Ascending aorta (tissue), 2 donors: ENCODE measurements around the gene RNF220. TPM values are rescaled to one million over a fixed set of nuclear protein-coding genes. Genes with fewer than 3 reads are reported as not detected.

Experiments
- DNase-seq, 2 donors: peaks; one replicate each; pipeline ENCODE4 v3.0.0-alpha.2; 2019; ENCODE audit warnings: low spot score in 2 of 2
- H3K27ac ChIP-seq, 2 donors: fragments of 200-600 bp; sonication (generic); one replicate each; pipeline ENCODE4 v1.5.1; 2016 to 2017; ENCODE audit warnings: mild to moderate bottlenecking in 1 of 2
- H3K27me3 ChIP-seq: fragments of 200-600 bp; sonication (generic); one replicate; pipeline ENCODE4 v1.5.1; 2017
- H3K36me3 ChIP-seq, 2 donors: fragments of 200-600 bp; sonication (generic); one replicate each; pipeline ENCODE4 v1.5.1; 2016
- H3K4me1 ChIP-seq, 2 donors: fragments of 200-600 bp; sonication (generic); one replicate each; pipeline ENCODE4 v1.5.1; 2016 to 2017; ENCODE audit warnings: mild to moderate bottlenecking in 1 of 2
- H3K4me3 ChIP-seq, 2 donors: fragments of 200-600 bp; sonication (generic); one replicate each; pipeline ENCODE4 v1.5.1; 2016 to 2017; ENCODE audit warnings: mild to moderate bottlenecking in 1 of 2
- H3K9me3 ChIP-seq, 2 donors: fragments of 200-600 bp; sonication (generic); one replicate each; pipeline ENCODE4 v1.5.1; 2016
- intact Hi-C: fragments of 100-400 bp; cut with DNase I; formaldehyde crosslinking; loops from one replicate; pipeline ENCODE4 v1.15.1; 2023
- total RNA-seq: library from RNA; depleted of rRNA; stranded (reverse); fragments of >200 nt; gene quantifications from one replicate; pipeline ENCODE4 v1.1.0, GENCODE V29; 2016
- TF ChIP-seq, protein P1 (sequence below), 3 experiments: fragments of 200-600 bp in 2 of 3; fragments of 450-650 bp in 1 of 3; sonication (generic) in 2 of 3; IDR thresholded peaks; one replicate each; pipeline ENCODE4 v1.5.1; 2016 to 2019; ENCODE audit warnings: antibody characterized with exemption in 3 of 3, mild to moderate bottlenecking in 1 of 3, moderate library complexity in 1 of 3

The RNF220 gene
- total RNA-seq, 1 donor from 2014 or later = 54.8 TPM

DNA sequence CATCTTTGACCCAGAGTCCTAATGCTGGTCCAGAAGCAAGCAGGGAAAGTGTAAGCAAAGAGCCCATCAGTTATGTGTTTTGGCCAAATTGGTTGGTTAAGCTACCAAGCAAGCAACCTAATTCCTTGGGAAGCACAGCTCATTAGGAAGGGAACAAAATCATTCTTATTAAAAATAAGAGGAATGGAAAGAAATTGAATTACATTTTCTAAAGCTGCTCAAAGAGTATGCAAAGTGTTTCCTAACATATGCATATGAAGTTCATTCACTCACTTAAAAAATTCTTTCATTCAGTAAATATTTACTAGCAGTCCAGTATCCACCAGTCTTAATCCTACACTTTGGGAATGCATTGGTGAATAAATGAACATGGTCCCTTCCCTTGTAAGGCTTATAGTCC, 71.8 kb downstream of the RNF220 start:
- Histone ChIP-seq H3K4me1 (peaks cover 0 to 11% of the 10 kb centered on the region in 2 donors), H3K36me3 (no peaks in the 10 kb centered on the region), H3K27ac (no peak overlapping the region), H3K4me3 (no peak overlapping the region), H3K27me3 (no peaks in the 10 kb centered on the region), H3K9me3 (no peaks in the 10 kb centered on the region)
- no peak for DNase-seq
- TF ChIP-seq, protein P1, sequence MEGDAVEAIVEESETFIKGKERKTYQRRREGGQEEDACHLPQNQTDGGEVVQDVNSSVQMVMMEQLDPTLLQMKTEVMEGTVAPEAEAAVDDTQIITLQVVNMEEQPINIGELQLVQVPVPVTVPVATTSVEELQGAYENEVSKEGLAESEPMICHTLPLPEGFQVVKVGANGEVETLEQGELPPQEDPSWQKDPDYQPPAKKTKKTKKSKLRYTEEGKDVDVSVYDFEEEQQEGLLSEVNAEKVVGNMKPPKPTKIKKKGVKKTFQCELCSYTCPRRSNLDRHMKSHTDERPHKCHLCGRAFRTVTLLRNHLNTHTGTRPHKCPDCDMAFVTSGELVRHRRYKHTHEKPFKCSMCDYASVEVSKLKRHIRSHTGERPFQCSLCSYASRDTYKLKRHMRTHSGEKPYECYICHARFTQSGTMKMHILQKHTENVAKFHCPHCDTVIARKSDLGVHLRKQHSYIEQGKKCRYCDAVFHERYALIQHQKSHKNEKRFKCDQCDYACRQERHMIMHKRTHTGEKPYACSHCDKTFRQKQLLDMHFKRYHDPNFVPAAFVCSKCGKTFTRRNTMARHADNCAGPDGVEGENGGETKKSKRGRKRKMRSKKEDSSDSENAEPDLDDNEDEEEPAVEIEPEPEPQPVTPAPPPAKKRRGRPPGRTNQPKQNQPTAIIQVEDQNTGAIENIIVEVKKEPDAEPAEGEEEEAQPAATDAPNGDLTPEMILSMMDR (IDR thresholded peaks at IDR 0.05) = no peak
- intact Hi-C loops = no loop called here

DNA sequence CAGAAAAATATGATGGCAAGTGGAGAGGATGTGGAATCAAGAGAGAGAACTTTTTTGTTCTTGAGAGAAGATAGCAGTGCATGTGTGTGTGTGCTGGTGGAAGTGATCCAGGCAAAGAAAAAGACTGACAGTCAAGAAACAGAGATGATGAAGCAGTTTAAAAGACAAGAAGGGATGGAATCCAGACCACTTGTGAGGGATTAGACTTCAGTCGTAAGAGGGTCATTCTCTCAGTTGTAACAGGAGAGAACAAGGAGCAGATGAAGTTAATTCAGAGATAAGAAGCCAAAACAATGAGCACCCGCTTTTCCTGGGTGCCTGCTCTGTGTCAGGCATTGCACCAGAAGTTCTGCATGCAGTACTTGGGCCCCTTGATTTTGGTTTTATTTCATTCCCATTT, 76.6 kb downstream of the RNF220 start:
- no peaks in the 10 kb centered on the region for H3K36me3 ChIP-seq

DNA sequence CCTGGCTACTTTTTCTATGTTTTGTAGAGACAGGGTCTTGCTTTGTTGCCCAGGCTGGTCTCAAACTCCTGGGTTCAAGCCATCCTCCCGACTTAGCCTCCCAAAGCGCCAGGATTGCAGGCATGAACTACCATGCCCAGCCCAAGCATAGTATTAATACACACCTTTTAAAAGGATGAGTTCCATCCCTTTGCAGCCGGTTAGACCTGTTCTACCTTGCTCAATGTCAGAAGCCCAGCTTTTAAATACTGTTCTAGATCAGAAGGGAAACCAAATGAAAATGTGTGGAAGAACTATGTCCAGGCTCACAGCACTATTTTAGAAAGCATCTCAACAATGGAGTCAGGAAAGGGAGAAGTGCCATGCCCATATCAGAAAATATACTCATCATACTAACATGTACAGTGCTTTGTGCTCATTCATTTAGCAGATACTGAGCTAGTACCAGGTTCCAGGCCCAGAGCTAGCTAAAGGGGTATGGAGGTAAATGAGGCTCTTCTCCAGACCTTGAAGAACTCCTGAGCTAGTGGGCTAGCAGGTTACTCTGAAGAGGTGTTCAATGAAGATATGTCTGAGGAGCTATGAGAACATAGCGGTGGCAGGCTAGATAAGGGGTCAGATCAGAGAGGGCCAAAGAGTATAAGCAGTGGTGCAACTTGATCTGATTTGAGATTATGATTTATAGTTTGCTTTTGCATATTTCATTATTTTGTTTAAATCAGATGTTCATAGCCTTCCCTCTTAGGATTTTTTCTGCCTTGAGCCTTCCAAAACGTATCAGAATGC, 78.2 kb downstream of the RNF220 start:
- no peak for DNase-seq
- H3K27me3 ChIP-seq = no peaks in the 10 kb centered on the region
- H3K4me1 ChIP-seq = peaks cover 0 to 26% of the 10 kb centered on the region in 2 donors
- no peaks in the 10 kb centered on the region for H3K36me3 ChIP-seq
- TF ChIP-seq, protein P1 (IDR thresholded peaks at IDR 0.05) = no peak
- H3K9me3 ChIP-seq = no peaks in the 10 kb centered on the region
- H3K4me3 ChIP-seq = no peak overlapping the region
- no peak overlapping the region for H3K27ac ChIP-seq
- intact Hi-C loops = no loop called here

More for the DNA sequence above, 76.6 kb downstream of the RNF220 start:
- H3K9me3 ChIP-seq = no peaks in the 10 kb centered on the region
- H3K27me3 ChIP-seq = no peaks in the 10 kb centered on the region
- TF ChIP-seq, protein P1 (IDR thresholded peaks at IDR 0.05) = no peak
- no peak overlapping the region for H3K27ac ChIP-seq
- H3K4me1 ChIP-seq = peaks cover 0 to 26% of the 10 kb centered on the region in 2 donors
- no peak for DNase-seq
- H3K4me3 ChIP-seq = no peak overlapping the region
- intact Hi-C loops = loop anchor here (2.0 kb wide), 1 partner anchor 57 kb away; no protein-coding TSS in a partner anchor

DNA sequence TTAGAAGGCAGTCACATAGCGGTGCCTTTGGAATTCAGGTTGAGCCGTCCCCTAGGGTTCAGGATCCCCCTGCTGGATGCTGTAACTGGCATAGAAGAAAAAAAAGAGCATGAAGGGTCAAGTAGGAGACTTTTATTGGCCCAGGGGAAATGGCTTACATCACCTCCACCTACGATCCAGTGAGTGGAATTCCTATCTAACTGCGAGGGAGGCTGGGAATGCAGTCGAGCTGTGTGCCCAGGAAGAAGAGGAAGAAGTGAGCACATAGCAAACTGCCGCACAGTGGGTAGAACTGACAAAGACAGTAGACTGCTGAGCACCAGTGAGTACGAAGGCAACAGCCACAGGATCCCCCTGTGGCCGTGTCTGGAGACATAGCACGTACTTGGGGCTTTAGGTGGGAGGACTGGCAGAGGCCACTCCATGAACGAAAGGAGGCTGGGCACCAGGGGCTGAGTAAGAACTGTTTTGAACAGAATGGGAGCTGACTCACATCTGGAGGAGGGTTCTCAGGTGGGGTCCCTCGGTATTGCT, 79.2 kb downstream of the RNF220 start:
- Histone ChIP-seq H3K27me3 (no peaks in the 10 kb centered on the region), H3K27ac (peak overlapping the region; percentile 82 to 87), H3K4me1 (peaks cover 0 to 26% of the 10 kb centered on the region in 2 donors), H3K9me3 (no peaks in the 10 kb centered on the region), H3K36me3 (no peaks in the 10 kb centered on the region), H3K4me3 (no peak overlapping the region)
- no peak for DNase-seq
- TF ChIP-seq, protein P1 (IDR thresholded peaks at IDR 0.05) = no peak
- intact Hi-C loops = no loop called here

DNA sequence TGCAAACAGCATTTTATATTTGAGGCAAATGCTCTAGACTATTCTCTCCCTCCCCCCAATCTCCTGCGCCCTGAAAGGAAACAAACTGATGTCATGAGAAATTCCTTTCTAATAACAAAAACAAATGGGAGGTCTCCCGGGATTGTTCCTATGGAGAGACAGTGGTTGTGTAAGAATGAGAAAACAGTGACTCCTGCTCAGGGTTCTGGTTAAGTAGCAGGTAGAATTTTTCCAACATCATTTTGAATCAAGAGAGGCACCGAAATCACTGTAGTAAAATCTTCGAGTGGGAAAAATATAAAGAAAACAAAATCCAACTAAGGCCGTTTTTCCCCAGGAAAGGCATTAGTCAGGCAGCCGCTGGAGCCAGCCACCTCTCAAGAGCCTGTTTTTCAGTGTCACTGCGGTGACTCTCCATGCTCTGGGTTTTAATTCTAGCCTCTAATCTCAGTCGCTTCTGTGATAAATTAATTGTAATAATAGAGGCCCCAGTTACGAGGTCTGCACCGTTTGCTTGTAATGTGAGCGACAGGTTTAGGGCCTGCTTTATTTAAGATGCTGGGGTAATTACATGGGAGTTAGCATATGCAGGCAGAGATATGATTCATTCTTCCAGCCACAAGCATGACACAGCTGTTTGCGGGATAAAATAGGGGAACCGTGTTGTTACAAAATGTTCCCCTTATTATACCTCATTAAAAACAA, 80.3 kb downstream of the RNF220 start:
- DNase-seq = no peak
- no peaks in the 10 kb centered on the region for H3K9me3 ChIP-seq
- intact Hi-C loops = no loop called here
- TF ChIP-seq, protein P1 (IDR thresholded peaks at IDR 0.05) = no peak
- no peaks in the 10 kb centered on the region for H3K27me3 ChIP-seq
- peak overlapping the region; percentile 82 to 87 for H3K27ac ChIP-seq
- H3K4me3 ChIP-seq = peak overlapping the region in 1 of 2 donors; percentile 12
- peaks cover 0 to 26% of the 10 kb centered on the region in 2 donors for H3K4me1 ChIP-seq
- H3K36me3 ChIP-seq = no peaks in the 10 kb centered on the region
